Stomach smooth muscle (tissue), 2 donors: ENCODE data around the gene CD46.
"Not testable (repeated sequence)": the region's sequence is repeated elsewhere in the genome, so short reads cannot be mapped to it uniquely, and the experiment has no call there.

ENCODE experiments used
- H3K27ac ChIP-seq: one replicate; pipeline ENCODE4 v1.7.0; 2013; ENCODE audit warnings: mild to moderate bottlenecking, low read length, inconsistent platforms
- H3K27me3 ChIP-seq, 2 donors: one replicate each; pipeline ENCODE4 v1.7.0; 2013; ENCODE audit warnings: low read length in 2 of 2; ENCODE audit not compliant: insufficient read depth in 2 of 2, control insufficient read depth in 1 of 2
- H3K36me3 ChIP-seq, 2 donors: one replicate each; pipeline ENCODE4 v1.7.0; 2013; ENCODE audit warnings: low read length in 2 of 2; ENCODE audit not compliant: control insufficient read depth in 2 of 2, insufficient read depth in 2 of 2
- H3K4me1 ChIP-seq: one replicate; pipeline ENCODE4 v1.7.0; 2013; ENCODE audit warnings: low read length; ENCODE audit not compliant: control insufficient read depth, insufficient read depth
- H3K4me3 ChIP-seq, 2 donors: one replicate each; pipeline ENCODE4 v1.7.0; 2013; ENCODE audit warnings: low read length in 2 of 2
- H3K9ac ChIP-seq, 2 donors: one replicate each; pipeline ENCODE4 v1.7.0; 2013; ENCODE audit warnings: low read length in 2 of 2, mild to moderate bottlenecking in 1 of 2
- H3K9me3 ChIP-seq, 2 donors: one replicate each; pipeline ENCODE4 v1.7.0; 2013; ENCODE audit warnings: low read length in 2 of 2; ENCODE audit not compliant: control insufficient read depth in 2 of 2
- donor health status: healthy.
- donor health status: Pancreatic carcinoma.

The CD46 gene

GRCh38 chr1:207740207-207740606 lies 11.6 kb upstream of the CD46 start:
- H3K4me3 ChIP-seq = no peak overlapping the region
- H3K9ac ChIP-seq = no peak overlapping the region
- H3K9me3 ChIP-seq = no peaks in the 10 kb centered on the region
- no peaks in the 10 kb centered on the region for H3K36me3 ChIP-seq
- H3K27ac ChIP-seq = no peak overlapping the region
- H3K27me3 ChIP-seq = no peaks in the 10 kb centered on the region
- H3K4me1 ChIP-seq = no peaks in the 10 kb centered on the region

DNA sequence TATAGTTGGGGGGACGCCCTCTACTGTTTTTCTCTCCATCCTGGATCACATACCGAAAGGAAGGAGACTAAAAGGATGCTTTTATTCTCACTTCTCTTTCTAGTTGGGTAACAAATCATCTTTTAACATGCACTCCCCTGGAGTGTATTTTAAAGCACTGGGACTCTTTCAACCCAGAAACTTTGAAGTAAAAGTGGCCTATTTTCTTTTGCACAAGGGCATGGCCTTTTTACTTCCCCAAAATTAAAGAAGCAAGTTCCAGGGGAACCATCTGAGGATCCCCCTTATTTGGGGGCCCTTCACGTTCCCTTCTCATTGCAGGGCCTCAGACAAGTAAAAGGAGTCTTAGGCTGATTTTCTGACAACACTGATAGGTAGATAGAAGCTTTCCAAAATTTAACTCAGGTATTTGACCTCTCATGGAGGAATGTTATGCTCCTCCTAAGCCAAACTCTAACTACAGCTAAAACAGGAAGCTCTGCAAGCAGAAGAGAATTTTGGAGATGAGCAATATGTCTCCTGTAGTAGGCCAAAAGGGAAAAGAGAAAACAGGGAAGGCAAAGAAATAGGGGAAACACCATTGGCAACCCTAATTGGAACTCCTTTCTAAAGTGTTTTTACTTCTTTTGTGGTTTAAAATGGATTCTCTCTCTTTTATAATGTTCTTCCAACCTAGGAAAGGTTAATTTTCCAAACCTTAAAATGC lies 8.9 kb upstream of the CD46 start:
- Histone ChIP-seq H3K27me3 (no peaks in the 10 kb centered on the region), H3K9me3 (no peaks in the 10 kb centered on the region), H3K36me3 (no peaks in the 10 kb centered on the region), H3K27ac (no peak overlapping the region), H3K4me1 (no peaks in the 10 kb centered on the region), H3K9ac (no peak overlapping the region), H3K4me3 (no peak overlapping the region)

- no peaks in the 10 kb centered on the region for H3K27me3 ChIP-seq
- H3K4me3 ChIP-seq = no peak overlapping the region
- no peak overlapping the region for H3K27ac ChIP-seq
- H3K4me1 ChIP-seq = no peaks in the 10 kb centered on the region
- H3K36me3 ChIP-seq = no peaks in the 10 kb centered on the region
- no peaks in the 10 kb centered on the region for H3K9me3 ChIP-seq
- no peak overlapping the region for H3K9ac ChIP-seq
Measured at GRCh38 chr1:207744000-207744534, 7.8 kb upstream of the CD46 start.

DNA sequence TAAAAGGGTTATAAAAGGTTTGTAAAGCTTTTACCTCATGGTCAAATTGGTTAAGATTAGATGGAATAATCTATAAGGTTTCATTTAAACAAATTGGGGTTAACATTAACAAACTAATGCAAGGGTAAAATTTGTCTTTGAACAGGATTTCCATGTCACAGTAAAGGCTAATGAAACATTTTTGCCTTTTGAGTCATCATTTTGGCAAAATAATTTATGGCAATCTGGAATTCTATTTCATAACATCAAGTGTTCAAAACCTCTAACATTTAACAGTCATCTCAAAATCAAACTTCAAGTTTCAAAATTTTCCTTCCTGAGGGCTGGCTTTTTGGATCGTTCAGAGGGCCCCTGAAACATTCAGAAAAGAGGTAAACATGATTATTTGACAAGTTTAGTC lies 6.6 kb upstream of the CD46 start:
- H3K9ac ChIP-seq = no peak overlapping the region
- H3K4me1 ChIP-seq = no peaks in the 10 kb centered on the region
- no peaks in the 10 kb centered on the region for H3K9me3 ChIP-seq
- H3K27ac ChIP-seq = no peak overlapping the region
- no peaks in the 10 kb centered on the region for H3K36me3 ChIP-seq
- no peaks in the 10 kb centered on the region for H3K27me3 ChIP-seq
- no peak overlapping the region for H3K4me3 ChIP-seq

DNA sequence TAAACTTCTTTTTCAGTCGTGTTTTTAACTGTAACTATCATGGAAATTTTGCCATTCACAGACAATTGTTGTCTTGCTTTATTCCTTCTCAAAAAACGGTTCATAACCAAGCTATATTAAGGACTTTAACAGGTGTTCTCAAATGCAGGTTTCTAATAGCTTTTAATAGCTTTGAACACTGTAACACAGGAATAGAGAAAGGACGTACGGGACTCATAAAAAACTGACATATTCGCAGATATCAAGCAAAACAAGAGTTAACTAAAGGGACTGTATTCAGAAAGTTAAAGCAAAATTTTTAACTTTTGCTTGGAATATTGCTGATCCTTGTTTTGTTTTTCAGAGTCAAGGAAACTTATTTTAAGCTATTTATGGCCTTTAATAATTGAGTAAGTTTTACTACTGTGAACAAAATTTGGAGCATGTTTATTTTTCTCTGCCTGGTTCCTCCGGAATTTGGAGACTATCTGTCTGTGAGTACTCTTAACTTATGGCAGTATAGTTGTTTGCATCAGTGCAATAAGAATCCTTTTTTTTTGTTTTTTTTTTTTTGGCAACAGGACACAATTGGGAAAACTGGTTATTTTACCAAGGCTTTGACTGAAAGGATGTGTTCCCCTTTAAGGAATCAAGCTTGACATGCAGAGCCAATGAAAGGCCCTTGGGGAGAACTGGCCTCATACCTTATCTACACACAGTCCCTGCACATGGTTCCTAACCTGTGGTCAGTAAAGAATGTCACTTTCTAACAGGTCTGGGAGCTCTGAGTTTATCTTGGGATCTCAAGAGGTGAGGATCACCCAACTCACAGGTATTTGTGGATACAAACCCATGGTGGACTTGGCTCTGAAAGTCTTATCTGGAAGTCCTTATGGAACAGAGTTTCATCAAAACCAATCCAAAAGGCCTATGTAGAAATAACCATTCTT lies 5.8 kb upstream of the CD46 start:
- Histone ChIP-seq H3K4me1 (peaks cover 1% of the 10 kb centered on the region), H3K9ac (no peak overlapping the region), H3K27ac (no peak overlapping the region), H3K4me3 (no peak overlapping the region), H3K36me3 (no peaks in the 10 kb centered on the region), H3K27me3 (no peaks in the 10 kb centered on the region), H3K9me3 (no peaks in the 10 kb centered on the region)

DNA sequence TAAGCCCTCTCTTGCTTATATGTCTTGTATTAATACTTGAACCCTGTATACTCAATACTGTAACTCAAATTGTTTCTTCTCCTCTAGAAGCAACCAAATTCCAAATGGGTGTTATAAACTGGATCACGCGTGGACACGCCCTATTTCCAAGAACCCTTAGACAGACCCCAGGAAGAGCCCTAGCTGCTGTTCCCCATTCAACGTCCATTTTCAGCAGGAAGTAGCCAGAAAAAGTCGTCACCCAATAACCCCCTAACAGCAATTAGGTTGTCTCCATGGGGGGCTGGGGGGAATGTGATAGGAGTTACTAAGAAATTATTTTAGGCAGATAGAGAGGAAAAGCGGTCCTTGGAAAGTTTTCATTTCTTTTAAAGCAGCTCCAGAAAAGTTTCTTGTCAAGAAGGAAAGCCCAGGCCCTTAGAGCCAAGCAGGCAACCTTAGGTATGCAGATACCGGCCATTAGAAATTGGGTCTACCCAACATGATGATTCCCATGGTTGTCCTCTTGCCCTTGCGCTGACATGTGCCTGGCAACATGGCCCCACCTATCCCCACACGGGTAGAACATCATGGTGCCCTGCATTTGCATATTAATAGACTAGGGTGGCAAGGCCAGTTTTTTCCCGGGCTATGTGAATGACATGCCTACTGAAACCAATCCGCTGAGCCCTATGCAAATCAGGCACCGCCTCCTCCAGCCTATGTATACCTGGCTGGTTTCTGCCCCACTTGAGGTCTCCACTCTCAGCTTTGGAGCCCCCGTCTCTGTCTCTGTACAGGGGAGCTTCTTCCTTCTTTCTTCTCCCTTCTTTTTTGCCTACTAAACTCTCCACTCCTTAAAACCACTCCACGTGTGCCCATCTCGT lies 4.0 kb upstream of the CD46 start:
- Histone ChIP-seq H3K27ac (no peak overlapping the region), H3K9me3 (no peaks in the 10 kb centered on the region), H3K4me1 (peaks cover 10% of the 10 kb centered on the region), H3K36me3 (no peaks in the 10 kb centered on the region), H3K9ac (no peak overlapping the region), H3K27me3 (no peaks in the 10 kb centered on the region), H3K4me3 (no peak overlapping the region)

DNA sequence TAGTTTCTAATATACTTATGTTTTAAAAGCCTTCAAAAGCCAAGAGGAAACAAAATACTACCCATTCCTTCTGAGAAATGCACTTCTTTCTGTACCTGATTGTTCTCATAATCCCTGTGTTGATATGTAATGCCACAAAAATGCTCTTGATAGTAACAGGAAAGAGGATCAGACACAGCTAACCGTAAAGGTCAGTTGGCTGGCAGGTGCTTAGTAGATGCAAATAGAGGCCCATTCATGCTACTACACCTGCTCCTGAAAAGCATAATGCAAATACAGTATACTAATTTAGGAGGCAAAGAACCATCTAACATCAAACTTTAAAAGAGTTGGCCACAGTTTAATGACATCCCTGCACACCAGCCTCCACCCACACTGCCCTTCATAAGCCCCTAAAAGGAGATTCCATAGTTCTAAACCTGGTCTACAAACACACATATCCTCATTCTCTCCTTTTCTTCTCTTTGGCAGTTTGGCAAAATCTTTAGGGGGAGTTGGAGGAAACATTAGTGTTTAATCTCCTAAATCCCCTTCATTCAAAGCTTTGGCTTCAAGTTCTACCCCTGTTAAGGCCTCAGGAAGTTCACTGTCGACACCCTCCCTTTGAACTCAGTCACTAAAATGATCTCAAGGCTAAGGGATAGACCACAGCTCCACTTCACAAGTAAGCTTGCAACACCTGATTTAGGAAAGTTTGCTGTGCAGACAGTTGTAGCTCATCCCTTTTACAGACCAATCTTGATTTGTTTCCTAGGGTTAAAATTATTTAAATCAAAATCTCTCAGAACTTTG lies 2.9 kb upstream of the CD46 start:
- no peaks in the 10 kb centered on the region for H3K9me3 ChIP-seq
- no peaks in the 10 kb centered on the region for H3K36me3 ChIP-seq
- H3K4me3 ChIP-seq = no peak overlapping the region
- no peaks in the 10 kb centered on the region for H3K27me3 ChIP-seq
- H3K9ac ChIP-seq = no peak overlapping the region
- H3K4me1 ChIP-seq = peaks cover 16% of the 10 kb centered on the region
- no peak overlapping the region for H3K27ac ChIP-seq

DNA sequence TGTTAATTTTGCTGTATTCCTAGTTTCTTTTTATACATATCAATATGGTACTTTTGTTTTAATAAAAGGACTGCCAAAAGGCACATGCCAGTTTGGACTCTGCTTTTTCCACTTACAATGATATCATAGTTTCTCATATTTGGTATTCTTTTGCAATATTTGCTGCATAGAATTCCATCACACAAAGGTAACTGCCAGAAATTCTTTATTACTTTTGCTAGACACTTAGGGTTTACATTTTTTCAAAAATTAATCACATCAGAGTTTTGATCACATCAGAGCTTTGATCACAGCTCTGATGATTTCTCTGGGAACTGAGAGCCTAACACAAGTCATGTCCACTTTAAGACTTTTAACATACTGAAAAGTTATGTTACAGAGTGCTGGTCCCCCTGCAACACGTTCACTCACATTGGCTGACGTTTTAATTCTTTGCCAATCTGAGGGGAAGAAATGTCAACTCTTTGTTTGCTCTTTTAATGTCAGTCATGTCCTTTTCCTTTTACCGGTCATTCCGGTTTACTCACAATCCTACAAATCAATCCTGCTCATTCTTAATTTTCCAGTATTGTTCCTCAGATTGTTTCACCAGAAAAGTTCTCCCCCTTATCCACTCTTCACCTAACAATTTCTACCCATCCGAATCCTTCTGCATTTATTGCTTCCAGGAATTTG lies 1.1 kb upstream of the CD46 start:
- H3K4me1 ChIP-seq = peaks cover 22% of the 10 kb centered on the region
- H3K4me3 ChIP-seq = peak overlapping the region; percentile 95 to 97
- H3K27me3 ChIP-seq = no peaks in the 10 kb centered on the region
- no peaks in the 10 kb centered on the region for H3K36me3 ChIP-seq
- H3K27ac ChIP-seq = peak overlapping the region; percentile 94
- H3K9ac ChIP-seq = peak overlapping the region; percentile 78 to 89
- H3K9me3 ChIP-seq = no peaks in the 10 kb centered on the region

GRCh38 chr1:207751463-207751789 lies 428 bp upstream of the CD46 start:
- peak overlapping the region; percentile 95 to 97 for H3K4me3 ChIP-seq
- not testable (repeated sequence) for H3K36me3 ChIP-seq, H3K9me3 ChIP-seq, H3K27me3 ChIP-seq
- H3K4me1 ChIP-seq = peaks cover 25% of the 10 kb centered on the region
- H3K9ac ChIP-seq = peak overlapping the region; percentile 78 to 89
- H3K27ac ChIP-seq = peak overlapping the region; percentile 94
